ENCODE measurements around the gene CATSPERD. TPM values are rescaled to one million over a fixed set of nuclear protein-coding genes. Genes with fewer than 3 reads are reported as not detected.
"Not testable (repeated sequence)": the region's sequence is repeated elsewhere in the genome, so short reads cannot be mapped to it uniquely, and the experiment has no call there.

CATSPERD gene
- total RNA-seq, 1 experiment from 2014 or later, result not detected

GRCh38 chr19:5727453-5728050 is 7.1 kb downstream of the CATSPERD start:
- H3K79me2 ChIP-seq (ENCODE audit: low read depth), result no peaks in the 10 kb centered on the region
- no peak overlapping the region for H3K4me3 ChIP-seq
- no peaks in the 10 kb centered on the region for H3K4me1 ChIP-seq (replicated peaks; ENCODE audit: insufficient read depth)
- DNase-seq, result no peak
- H3K27me3 ChIP-seq (ENCODE audit: insufficient read depth, low read depth), result no peaks in the 10 kb centered on the region
- no peak overlapping the region for H3K27ac ChIP-seq
- TF ChIP-seq EZH2 (IDR thresholded peaks at IDR 0.05; ENCODE audit: low read depth), result no peak
- no peak for TF ChIP-seq CTCF (conservative IDR thresholded peaks at IDR 0.05)
- no peaks in the 10 kb centered on the region for H3K9me3 ChIP-seq (ENCODE audit: insufficient read depth, low read depth)
- H3F3A ChIP-seq (ENCODE audit: insufficient read depth, low read depth), result no peaks in the 10 kb centered on the region
- no peaks in the 10 kb centered on the region for H4K20me1 ChIP-seq (ENCODE audit: insufficient read depth)
- H3K4me2 ChIP-seq, result no peak overlapping the region
- H2AFZ ChIP-seq, result no peak overlapping the region
- H3K9me2 ChIP-seq (ENCODE audit: insufficient read depth), result no peaks in the 10 kb centered on the region
- BruUV-seq (replicated peaks), result no TSS peak
- ChIA-PET POLR2A (ENCODE audit: unreplicated experiment) (no interaction called here), CTCF (interaction anchor here (0.6 kb wide), 1 partner anchor 637 kb away, joined by 3 read pairs; no protein-coding TSS in a partner anchor)
- intact Hi-C loops (cut with micrococcal nuclease; ENCODE audit: unreplicated experiment), result no loop called here
- no peaks in the 10 kb centered on the region for H3K36me3 ChIP-seq (ENCODE audit: low read depth)

GRCh38 chr19:5733172-5733571 is 12.7 kb downstream of the CATSPERD start:
- H3K4me3 ChIP-seq; H3F3A ChIP-seq (ENCODE audit: insufficient read depth, low read depth); H3K27me3 ChIP-seq (ENCODE audit: insufficient read depth, low read depth); POLR2A ChIA-PET (ENCODE audit: unreplicated experiment); DNase-seq; H3K9me2 ChIP-seq (ENCODE audit: insufficient read depth); H3K79me2 ChIP-seq (ENCODE audit: low read depth); CTCF ChIA-PET; H2AFZ ChIP-seq; intact Hi-C loops (cut with micrococcal nuclease; ENCODE audit: unreplicated experiment); H3K36me3 ChIP-seq (ENCODE audit: low read depth); H3K4me2 ChIP-seq; H4K20me1 ChIP-seq (ENCODE audit: insufficient read depth); H3K4me1 ChIP-seq (replicated peaks; ENCODE audit: insufficient read depth); H3K9me3 ChIP-seq (ENCODE audit: insufficient read depth, low read depth); H3K27ac ChIP-seq; BruUV-seq (replicated peaks): not testable (repeated sequence)

GRCh38 chr19:5738423-5738822 is 18.0 kb downstream of the CATSPERD start:
- H2AFZ ChIP-seq, result no peak overlapping the region
- no TSS peak for BruUV-seq (replicated peaks)
- no peaks in the 10 kb centered on the region for H3K79me2 ChIP-seq (ENCODE audit: low read depth)
- intact Hi-C loops (cut with micrococcal nuclease; ENCODE audit: unreplicated experiment), result no loop called here
- H3K27me3 ChIP-seq (ENCODE audit: insufficient read depth, low read depth), result no peaks in the 10 kb centered on the region
- no peaks in the 10 kb centered on the region for H3K9me3 ChIP-seq (ENCODE audit: insufficient read depth, low read depth)
- CTCF ChIA-PET, result interaction anchor here (0.6 kb wide), 2 partner anchors 367 to 1793 kb away, joined by 3 to 6 read pairs; no protein-coding TSS in a partner anchor
- no peaks in the 10 kb centered on the region for H3K9me2 ChIP-seq (ENCODE audit: insufficient read depth)
- H4K20me1 ChIP-seq (ENCODE audit: insufficient read depth), result no peaks in the 10 kb centered on the region
- peak; percentile 4 to 76 for DNase-seq
- no peak overlapping the region; the same call in 1 of the 2 replicates for H3K4me2 ChIP-seq
- TF ChIP-seq CTCF (conservative IDR thresholded peaks at IDR 0.05), result no peak
- TF ChIP-seq EZH2 (IDR thresholded peaks at IDR 0.05; ENCODE audit: low read depth), result no peak
- no peaks in the 10 kb centered on the region for H3K36me3 ChIP-seq (ENCODE audit: low read depth)
- H3K27ac ChIP-seq, result no peak overlapping the region
- H3K4me3 ChIP-seq, result no peak overlapping the region
- POLR2A ChIA-PET (ENCODE audit: unreplicated experiment), result no interaction called here
- H3K4me1 ChIP-seq (replicated peaks; ENCODE audit: insufficient read depth), result no peaks in the 10 kb centered on the region
- H3F3A ChIP-seq (ENCODE audit: insufficient read depth, low read depth), result no peaks in the 10 kb centered on the region

- H3K79me2 ChIP-seq (ENCODE audit: low read depth), result no peaks in the 10 kb centered on the region
- CTCF ChIA-PET, result no interaction called here
- no peak overlapping the region for H3K4me3 ChIP-seq
- POLR2A ChIA-PET (ENCODE audit: unreplicated experiment), result no interaction called here
- no peaks in the 10 kb centered on the region for H3K4me1 ChIP-seq (replicated peaks; ENCODE audit: insufficient read depth)
- H3K4me2 ChIP-seq, result no peak overlapping the region
- H2AFZ ChIP-seq, result no peak overlapping the region
- no peaks in the 10 kb centered on the region for H4K20me1 ChIP-seq (ENCODE audit: insufficient read depth)
- H3K9me3 ChIP-seq (ENCODE audit: insufficient read depth, low read depth), result no peaks in the 10 kb centered on the region
- no peaks in the 10 kb centered on the region for H3K27me3 ChIP-seq (ENCODE audit: insufficient read depth, low read depth)
- no peak overlapping the region for H3K27ac ChIP-seq
- no peaks in the 10 kb centered on the region for H3F3A ChIP-seq (ENCODE audit: insufficient read depth, low read depth)
- no TSS peak for BruUV-seq (replicated peaks)
- H3K36me3 ChIP-seq (ENCODE audit: low read depth), result no peaks in the 10 kb centered on the region
- no peaks in the 10 kb centered on the region for H3K9me2 ChIP-seq (ENCODE audit: insufficient read depth)
- DNase-seq, result no peak
- TF ChIP-seq CTCF (conservative IDR thresholded peaks at IDR 0.05), result no peak
- no peak for TF ChIP-seq EZH2 (IDR thresholded peaks at IDR 0.05; ENCODE audit: low read depth)
- intact Hi-C loops (cut with micrococcal nuclease; ENCODE audit: unreplicated experiment), result no loop called here
Measured at GRCh38 chr19:5742051-5742450, 21.6 kb downstream of the CATSPERD start.
